Stimulated activated CD4-positive, alpha-beta T cell treated with anti-CD3 and anti-CD28 coated beads, Interleukin-12 subunit alpha, Interleukin-12 subunit beta, amount 100 ng/mL, for 4 hours (primary cell): ENCODE results near the gene MEGF10.

ENCODE experiments used
- DNase-seq: peaks from one replicate; pipeline ENCODE4 v3.0.0-alpha.2; 2020

Gene MEGF10

DNA sequence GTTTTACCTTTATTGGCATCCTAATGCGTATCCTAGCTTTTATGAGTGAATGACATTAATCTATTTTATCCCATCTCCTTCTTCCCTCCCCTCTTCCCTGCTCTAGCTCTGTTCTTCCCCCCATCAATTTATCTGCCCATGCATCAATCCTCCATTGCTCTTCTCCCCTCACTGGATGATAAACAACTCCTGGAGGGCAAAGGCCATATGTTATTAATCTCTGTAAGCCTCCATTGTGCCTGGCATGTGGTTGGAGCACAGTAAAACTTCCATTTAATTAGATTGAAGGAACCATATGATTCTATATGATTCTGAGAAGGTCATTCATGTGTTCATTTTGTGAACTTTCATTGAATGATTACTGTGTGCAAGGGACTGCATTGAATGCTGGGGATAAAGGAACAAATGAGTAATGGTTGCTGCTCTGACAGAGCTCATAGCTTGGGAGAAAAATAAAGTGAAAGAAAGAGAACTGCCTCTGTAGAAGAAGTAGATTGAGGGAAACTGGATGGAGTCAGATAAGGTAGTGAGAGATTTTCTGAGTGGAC lies 85.0 kb downstream of the MEGF10 start:
- DNase-seq: no peak

DNA sequence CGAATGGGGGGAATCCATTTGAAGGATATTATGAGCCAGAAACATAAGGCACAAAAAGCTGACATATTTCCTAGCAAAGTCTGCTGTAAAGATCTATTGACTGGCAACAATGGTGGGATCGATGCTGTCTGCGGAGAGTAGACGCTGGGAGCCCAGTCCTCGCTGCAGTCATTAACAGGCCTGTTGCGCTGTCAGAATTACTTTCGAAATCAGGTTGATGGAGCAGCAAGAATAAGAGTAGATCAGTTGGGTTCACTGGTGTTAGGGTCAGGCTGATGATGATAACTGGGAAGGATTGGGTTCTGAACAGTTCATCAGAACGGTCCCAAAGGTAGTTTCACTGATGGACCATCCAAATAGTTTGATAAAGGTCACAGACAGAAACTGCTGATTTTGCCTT lies 87.1 kb downstream of the MEGF10 start:
- DNase-seq: no peak

DNA sequence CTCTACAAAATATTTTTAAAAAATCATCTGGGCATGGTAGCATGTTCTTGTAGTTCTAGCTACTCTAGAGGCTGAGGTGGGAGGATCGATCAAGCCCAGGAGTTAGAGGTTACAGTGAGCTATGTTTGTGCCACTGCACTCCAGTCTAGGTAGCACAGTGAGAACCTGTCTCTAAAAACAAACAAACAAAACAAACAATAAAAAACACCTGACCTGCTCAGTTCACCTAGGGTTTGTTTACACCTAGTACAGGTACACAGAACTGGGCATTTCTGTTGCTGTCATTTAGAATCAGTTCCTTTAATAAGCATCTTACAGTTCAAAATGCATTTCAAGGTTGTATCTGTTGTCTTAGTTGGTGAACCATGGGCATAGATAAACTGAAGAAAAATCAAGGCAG lies 95.3 kb downstream of the MEGF10 start:
- DNase-seq: no peak

DNA sequence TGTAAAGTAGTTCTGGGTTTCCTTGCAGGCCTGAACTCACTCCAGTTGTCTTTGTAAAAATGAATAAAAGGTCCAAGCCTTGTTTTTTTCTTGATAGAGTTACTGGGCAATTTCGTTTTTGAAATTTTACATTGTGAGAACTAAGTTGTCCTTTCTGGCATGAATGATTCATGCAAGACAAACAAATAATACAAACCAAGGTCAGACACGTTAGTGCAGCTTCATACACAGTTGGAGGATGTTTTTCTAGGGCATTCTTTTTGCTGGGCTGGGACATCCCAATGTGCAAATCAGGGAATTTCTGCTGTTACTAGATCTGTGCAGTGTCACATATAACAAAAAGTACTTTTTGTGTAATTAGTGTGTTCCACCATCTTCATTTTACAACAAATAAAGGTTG lies 96.0 kb downstream of the MEGF10 start:
- DNase-seq: no peak

- DNase-seq: no peak
Measured at GRCh38 chr5:127389601-127390000, 99.0 kb downstream of the MEGF10 start.

GRCh38 chr5:127392762-127393161 lies 102.2 kb downstream of the MEGF10 start:
- DNase-seq: no peak

DNA sequence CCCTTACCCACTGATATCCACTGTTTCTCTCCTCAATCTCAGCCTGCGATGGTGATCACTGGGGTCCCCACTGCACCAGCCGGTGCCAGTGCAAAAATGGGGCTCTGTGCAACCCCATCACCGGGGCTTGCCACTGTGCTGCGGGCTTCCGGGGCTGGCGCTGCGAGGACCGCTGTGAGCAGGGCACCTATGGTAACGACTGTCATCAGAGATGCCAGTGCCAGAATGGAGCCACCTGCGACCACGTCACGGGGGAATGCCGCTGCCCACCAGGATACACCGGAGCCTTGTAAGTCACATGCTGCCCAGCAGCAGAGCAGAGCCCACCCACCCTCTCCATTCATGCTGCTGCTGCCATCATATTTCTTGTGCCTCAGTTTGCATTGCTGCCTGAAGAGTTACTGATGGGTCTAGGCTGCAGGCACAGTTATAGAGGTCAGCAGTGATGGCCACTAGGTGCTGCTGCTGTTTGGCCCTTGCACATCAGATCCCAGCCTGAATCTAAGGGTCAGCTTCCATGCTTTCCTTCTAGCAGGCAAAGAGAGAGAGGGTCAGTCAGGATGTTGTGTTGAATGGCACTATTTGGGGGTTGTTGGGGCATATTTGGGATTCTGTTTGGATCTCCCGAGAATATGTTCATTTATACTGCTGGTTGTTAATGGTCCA lies 106.0 kb downstream of the MEGF10 start:
- no peak for DNase-seq

DNA sequence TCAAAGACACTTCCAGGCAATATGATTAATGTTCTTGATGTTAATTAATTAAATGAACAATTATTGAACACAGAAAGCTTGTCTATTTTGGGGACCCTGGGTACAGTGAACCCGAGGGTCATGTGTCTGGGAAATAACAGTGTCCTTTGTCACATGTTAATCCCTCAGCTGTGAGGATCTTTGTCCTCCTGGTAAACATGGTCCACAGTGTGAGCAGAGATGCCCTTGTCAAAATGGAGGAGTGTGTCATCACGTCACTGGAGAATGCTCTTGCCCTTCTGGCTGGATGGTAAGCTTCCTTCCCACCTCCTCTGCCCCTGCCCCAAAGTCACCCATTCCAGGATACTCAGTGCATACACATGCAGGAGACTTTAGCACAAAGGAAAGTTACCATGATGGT lies 107.9 kb downstream of the MEGF10 start:
- no peak for DNase-seq

- no peak for DNase-seq
Measured at GRCh38 chr5:127399068-127399467, 108.5 kb downstream of the MEGF10 start.

DNA sequence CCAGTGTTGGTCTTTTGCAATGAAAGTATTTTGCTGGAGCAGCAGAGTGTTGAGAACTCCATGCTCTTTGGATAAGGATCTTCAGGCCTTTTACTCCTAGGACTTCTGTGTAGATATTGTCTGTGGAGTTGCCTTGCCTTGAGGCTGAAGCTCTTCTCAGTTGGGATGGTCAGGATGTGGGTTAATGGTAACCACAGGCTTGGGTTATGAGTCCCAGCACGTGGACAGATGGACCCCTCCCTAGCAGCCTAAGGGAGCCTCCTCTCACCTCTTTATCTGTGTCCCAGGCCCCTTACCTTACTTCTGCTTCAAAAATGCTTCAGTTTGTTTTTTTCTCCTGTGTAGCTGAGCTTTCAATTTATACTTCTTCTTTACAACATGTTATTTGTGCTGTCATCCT lies 109.9 kb downstream of the MEGF10 start:
- no peak for DNase-seq

DNA sequence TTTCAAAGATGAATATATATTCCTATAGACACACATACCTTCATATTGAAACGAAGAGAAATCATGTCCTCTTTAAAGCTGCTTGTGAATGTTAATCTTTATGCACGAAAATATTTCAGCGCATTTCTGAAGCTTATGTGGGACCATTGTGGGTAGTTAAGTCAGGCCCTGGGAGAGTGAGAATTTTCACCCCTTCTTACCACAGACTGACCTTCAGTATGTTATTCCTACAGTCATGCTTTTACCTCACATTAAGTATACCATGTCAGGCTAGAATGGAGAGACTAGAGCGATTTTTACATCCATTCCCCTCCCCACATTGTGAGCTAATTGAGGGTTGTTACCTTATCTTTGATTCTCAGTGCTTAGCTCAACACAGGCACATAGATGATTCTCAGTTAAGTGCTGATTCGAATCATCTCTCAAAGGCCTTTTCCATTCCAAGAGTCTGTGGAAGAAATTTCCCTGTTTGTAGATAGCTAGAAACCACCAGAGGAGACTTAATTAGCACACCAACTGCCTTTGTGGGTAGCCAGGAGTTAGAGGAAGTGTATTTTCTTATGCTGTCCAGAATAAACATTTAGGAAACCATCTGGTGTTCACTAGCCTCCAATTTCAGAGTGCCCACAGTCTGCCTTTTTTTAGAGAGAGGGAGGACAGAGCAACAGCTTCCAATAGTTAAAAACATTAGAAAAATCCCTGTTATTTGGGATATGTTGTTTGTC lies 110.5 kb downstream of the MEGF10 start:
- no peak for DNase-seq

DNA sequence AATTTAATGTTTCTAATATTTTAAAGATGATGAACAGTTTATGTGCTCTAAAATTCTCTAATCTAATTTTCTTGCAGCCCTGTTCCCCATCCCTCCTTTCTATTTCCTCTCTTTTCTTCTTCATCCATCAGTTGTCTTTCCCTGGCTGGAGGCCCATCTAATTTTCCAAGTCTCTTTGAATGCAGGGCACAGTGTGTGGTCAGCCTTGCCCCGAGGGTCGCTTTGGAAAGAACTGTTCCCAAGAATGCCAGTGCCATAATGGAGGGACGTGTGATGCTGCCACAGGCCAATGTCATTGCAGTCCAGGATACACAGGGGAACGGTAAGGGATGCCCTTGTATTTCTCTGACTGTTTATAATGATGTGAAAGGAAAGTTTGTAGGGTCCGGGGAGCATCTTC lies 111.8 kb downstream of the MEGF10 start:
- no peak for DNase-seq

DNA sequence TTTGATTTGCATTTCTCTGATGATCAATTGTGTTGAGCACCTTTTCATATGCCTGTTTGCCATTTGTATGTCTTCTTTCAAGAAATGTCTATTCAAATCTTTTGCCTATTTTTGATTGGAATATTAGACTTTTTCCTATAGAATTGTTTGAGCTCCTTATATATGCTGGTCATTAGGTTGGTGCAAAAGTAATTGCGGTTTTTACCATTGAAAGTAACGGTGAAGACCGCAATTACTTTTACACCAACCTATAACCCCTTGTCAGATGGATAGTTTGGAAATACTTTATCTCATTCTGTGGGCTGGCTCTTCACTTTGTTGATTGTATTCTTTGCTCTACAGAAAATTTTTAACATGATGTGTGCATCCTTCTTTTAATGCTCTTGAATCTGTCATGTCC lies 113.6 kb downstream of the MEGF10 start:
- DNase-seq: no peak

- DNase-seq: no peak
Measured at GRCh38 chr5:127406326-127407121, 115.9 kb downstream of the MEGF10 start.

DNA sequence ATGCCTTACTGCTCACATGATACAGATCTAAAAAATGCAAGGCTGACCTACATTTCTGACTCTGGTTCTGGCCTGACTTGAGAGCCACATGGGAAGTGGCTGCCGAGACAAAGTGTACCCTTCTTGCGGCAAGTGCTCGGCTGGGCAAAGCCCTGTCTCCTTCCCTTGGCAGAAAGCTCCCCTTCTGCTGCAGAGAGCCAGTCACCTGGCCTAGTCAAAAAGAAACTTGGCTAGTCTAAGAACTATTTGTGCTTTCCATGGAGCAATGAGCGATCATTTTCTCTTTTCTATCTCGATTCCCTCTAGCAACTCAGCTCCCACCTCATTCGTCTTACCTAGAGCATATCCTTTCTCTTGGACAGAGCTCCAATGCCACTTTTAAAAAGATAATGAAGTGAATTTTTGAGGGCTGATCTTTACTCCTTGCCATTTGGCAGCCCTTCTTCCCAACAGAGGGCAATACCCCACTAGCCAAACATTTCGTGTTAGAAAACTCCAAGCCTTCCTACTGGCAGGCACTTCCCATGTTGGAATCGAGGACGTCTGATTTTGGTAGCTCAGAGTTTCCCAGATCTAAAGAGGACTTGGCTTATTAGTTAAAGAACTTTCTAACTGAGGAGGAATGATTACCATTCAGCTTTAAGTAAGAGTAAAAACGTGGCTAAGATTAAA lies 118.8 kb downstream of the MEGF10 start:
- no peak for DNase-seq

- no peak for DNase-seq
Measured at GRCh38 chr5:127409921-127410675, 119.5 kb downstream of the MEGF10 start.

GRCh38 chr5:127410959-127411358 lies 120.4 kb downstream of the MEGF10 start:
- DNase-seq: no peak

DNA sequence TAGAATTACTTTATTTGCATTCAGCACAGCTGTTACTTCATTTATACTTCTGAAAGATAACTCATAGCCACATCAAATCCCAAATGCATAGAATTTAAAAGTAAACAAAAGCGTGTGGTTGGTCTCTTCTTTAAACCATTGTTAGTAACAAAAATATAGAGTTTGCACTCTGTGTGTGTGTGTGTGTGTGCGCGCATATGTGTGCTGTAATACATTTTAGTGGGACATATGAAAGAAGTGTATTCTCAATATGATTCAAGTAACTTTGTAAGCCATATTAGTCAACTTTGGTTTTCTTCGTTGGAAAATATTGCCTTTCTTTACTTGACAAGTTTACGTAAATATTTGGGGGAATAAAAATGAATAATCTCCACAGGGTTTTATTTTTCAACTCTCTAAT lies 120.8 kb downstream of the MEGF10 start:
- DNase-seq: no peak

GRCh38 chr5:127412698-127413097 lies 122.1 kb downstream of the MEGF10 start:
- no peak for DNase-seq

DNA sequence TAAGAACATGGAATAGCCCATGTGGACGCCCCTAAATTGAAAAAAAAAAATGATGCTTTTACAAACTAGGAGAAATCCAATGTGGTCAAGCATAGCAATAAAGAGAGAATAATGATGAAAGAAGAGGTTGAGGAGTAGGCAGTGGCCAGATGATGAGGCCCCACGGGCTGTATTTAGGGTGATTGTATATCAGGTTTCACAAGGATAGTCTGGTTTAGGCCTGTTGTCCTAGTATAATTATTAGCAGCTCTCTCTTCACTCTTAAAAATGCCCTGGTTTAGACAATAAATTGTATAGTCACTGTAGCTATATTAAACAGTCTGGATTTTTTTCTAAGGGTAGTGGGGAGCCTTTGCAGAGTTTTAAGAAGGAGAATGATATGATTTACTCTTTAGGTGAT lies 124.4 kb downstream of the MEGF10 start:
- no peak for DNase-seq

DNA sequence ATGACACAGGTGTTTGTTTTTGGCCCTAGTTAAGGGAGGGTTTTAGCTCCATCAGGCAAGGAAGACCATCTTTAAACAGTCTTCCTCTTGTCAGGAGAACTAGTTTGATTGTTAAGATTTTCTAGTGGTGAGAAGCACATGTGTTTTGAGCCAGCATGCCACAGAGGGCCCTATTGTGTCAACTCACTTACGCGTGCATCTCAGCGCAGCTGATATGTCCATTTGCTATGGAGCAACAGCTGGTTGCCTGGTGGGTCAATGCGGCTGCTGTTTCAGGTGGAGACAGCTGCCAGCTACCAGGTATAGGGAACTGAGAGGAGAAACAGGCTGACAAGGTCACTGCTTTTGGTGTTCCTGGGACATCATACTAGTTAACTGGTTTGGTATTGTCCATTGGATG lies 126.3 kb downstream of the MEGF10 start:
- DNase-seq: no peak

- DNase-seq: no peak
Measured at GRCh38 chr5:127417528-127417927, 126.9 kb downstream of the MEGF10 start.
